ENCODE data around the gene CPT1A.

The CPT1A gene

GRCh38 chr11:68854273-68854958 is 12.7 kb upstream of the CPT1A start:
- H3F3A ChIP-seq (ENCODE audit: low read depth), result no peaks in the 10 kb centered on the region
- no peaks in the 10 kb centered on the region for H3K4me1 ChIP-seq (ENCODE audit: insufficient read depth, low read length, poor library complexity, severe bottlenecking)
- no peaks in the 10 kb centered on the region for H3K9me2 ChIP-seq (replicated peaks; ENCODE audit: low read depth, low read length)
- no peak overlapping the region for H3K4me2 ChIP-seq (ENCODE audit: low read depth, low read length, poor library complexity, severe bottlenecking)
- H3K79me2 ChIP-seq (ENCODE audit: insufficient read depth, low read length), result no peaks in the 10 kb centered on the region
- no peaks in the 10 kb centered on the region for H3K36me3 ChIP-seq (ENCODE audit: insufficient read depth, low read length)
- TF ChIP-seq CTCF (conservative IDR thresholded peaks at IDR 0.05; ENCODE audit: low read length) (no peak), EZH2phosphoT487 (IDR thresholded peaks at IDR 0.05; ENCODE audit: borderline replicate concordance) (no peak)
- no peaks in the 10 kb centered on the region for H4K20me1 ChIP-seq (ENCODE audit: insufficient read depth, low read length, poor library complexity, severe bottlenecking)
- no peaks in the 10 kb centered on the region for H3K9me3 ChIP-seq (ENCODE audit: insufficient read depth, low read depth, low read length)
- no peak overlapping the region for H2AFZ ChIP-seq (ENCODE audit: low read length)
- H3K9ac ChIP-seq (ENCODE audit: low read depth, low read length, poor library complexity, severe bottlenecking), result no peak overlapping the region
- no peak overlapping the region for H3K4me3 ChIP-seq (ENCODE audit: low read length, poor library complexity, severe bottlenecking)
- no peaks in the 10 kb centered on the region for H3K27me3 ChIP-seq (ENCODE audit: insufficient read depth, low read length, poor library complexity, severe bottlenecking)

GRCh38 chr11:68852628-68853027 is 10.9 kb upstream of the CPT1A start:
- Histone ChIP-seq H3K4me2 (ENCODE audit: low read depth, low read length, poor library complexity, severe bottlenecking) (no peak overlapping the region), H3K36me3 (ENCODE audit: insufficient read depth, low read length) (no peaks in the 10 kb centered on the region), H2AFZ (ENCODE audit: low read length) (no peak overlapping the region), H3K4me3 (ENCODE audit: low read length, poor library complexity, severe bottlenecking) (no peak overlapping the region), H3K9ac (ENCODE audit: low read depth, low read length, poor library complexity, severe bottlenecking) (no peak overlapping the region), H3K79me2 (ENCODE audit: insufficient read depth, low read length) (no peaks in the 10 kb centered on the region), H3F3A (ENCODE audit: low read depth) (no peaks in the 10 kb centered on the region), H3K4me1 (ENCODE audit: insufficient read depth, low read length, poor library complexity, severe bottlenecking) (no peaks in the 10 kb centered on the region), H3K9me2 (replicated peaks; ENCODE audit: low read depth, low read length) (no peaks in the 10 kb centered on the region), H4K20me1 (ENCODE audit: insufficient read depth, low read length, poor library complexity, severe bottlenecking) (no peaks in the 10 kb centered on the region), H3K9me3 (ENCODE audit: insufficient read depth, low read depth, low read length) (no peaks in the 10 kb centered on the region), H3K27me3 (ENCODE audit: insufficient read depth, low read length, poor library complexity, severe bottlenecking) (no peaks in the 10 kb centered on the region)
- TF ChIP-seq EZH2phosphoT487 (IDR thresholded peaks at IDR 0.05; ENCODE audit: borderline replicate concordance) (no peak), CTCF (conservative IDR thresholded peaks at IDR 0.05; ENCODE audit: low read length) (no peak)

DNA sequence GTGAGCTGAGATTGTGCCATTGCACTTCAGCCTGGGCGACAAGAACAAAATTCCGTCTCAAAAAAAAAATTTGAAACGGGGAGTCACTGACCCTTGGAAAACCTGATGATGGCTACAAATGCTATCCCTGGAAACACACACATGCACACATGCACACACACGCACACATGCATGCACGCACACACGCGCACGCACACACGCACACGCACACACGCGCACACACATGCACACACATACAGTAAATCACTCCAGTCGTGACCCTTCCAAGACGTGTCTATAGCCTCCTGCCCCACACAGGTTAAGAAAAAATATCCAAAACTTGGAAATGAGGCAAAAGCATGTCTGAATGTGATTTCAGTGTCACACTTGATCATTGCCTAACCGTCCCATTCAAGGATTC is 6.7 kb upstream of the CPT1A start:
- H3K79me2 ChIP-seq (ENCODE audit: insufficient read depth, low read length), result no peaks in the 10 kb centered on the region
- H3K36me3 ChIP-seq (ENCODE audit: insufficient read depth, low read length), result no peaks in the 10 kb centered on the region
- TF ChIP-seq EZH2phosphoT487 (IDR thresholded peaks at IDR 0.05; ENCODE audit: borderline replicate concordance) (no peak), CTCF (conservative IDR thresholded peaks at IDR 0.05; ENCODE audit: low read length) (no peak)
- no peak overlapping the region for H2AFZ ChIP-seq (ENCODE audit: low read length)
- no peaks in the 10 kb centered on the region for H3K9me2 ChIP-seq (replicated peaks; ENCODE audit: low read depth, low read length)
- no peaks in the 10 kb centered on the region for H3F3A ChIP-seq (ENCODE audit: low read depth)
- no peak overlapping the region for H3K9ac ChIP-seq (ENCODE audit: low read depth, low read length, poor library complexity, severe bottlenecking)
- H3K4me1 ChIP-seq (ENCODE audit: insufficient read depth, low read length, poor library complexity, severe bottlenecking), result peaks cover 5% of the 10 kb centered on the region
- no peak overlapping the region for H3K4me2 ChIP-seq (ENCODE audit: low read depth, low read length, poor library complexity, severe bottlenecking)
- no peaks in the 10 kb centered on the region for H3K27me3 ChIP-seq (ENCODE audit: insufficient read depth, low read length, poor library complexity, severe bottlenecking)
- no peak overlapping the region for H3K4me3 ChIP-seq (ENCODE audit: low read length, poor library complexity, severe bottlenecking)
- no peaks in the 10 kb centered on the region for H4K20me1 ChIP-seq (ENCODE audit: insufficient read depth, low read length, poor library complexity, severe bottlenecking)
- H3K9me3 ChIP-seq (ENCODE audit: insufficient read depth, low read depth, low read length), result no peaks in the 10 kb centered on the region
